HL-60 (cell line): Measurements from ENCODE around the gene NLGN1.

Experiments used
- DNase-seq, 2 experiments: peaks; one replicate each; pipeline ENCODE4 v3.0.0-alpha.2; 2010 to 2020; ENCODE audit warnings: low read depth in 1 of 2, low spot score in 1 of 2
- H3K27ac ChIP-seq: fragments of 250-450 bp; sonication (Bioruptor Pico); replicated peaks from 2 replicates; pipeline ENCODE4 v1.5.1; 2020; ENCODE audit warnings: mild to moderate bottlenecking, moderate library complexity
- H3K27me3 ChIP-seq: fragments of 250-450 bp; sonication (Bioruptor Pico); 2 replicates; pipeline ENCODE4 v1.5.1; 2021; ENCODE audit warnings: mild to moderate bottlenecking, moderate library complexity; ENCODE audit not compliant: insufficient read depth, poor library complexity, severe bottlenecking
- H3K4me3 ChIP-seq: replicated peaks from 2 replicates; pipeline ENCODE4 v1.5.1; 2011; ENCODE audit warnings: mild to moderate bottlenecking, control low read depth, low read length; ENCODE audit not compliant: insufficient read depth
- CTCF ChIP-seq: IDR thresholded peaks from one replicate; pipeline ENCODE4 v1.5.1; 2011; ENCODE audit warnings: low read length, control low read depth, inconsistent platforms; ENCODE audit not compliant: insufficient read depth
- GABPA ChIP-seq: IDR thresholded peaks from 2 replicates; pipeline ENCODE4 v1.6.1; 2012; ENCODE audit warnings: low read depth
- POLR2AphosphoS5 ChIP-seq: IDR thresholded peaks from 2 replicates; pipeline ENCODE4 v1.6.1; 2012; ENCODE audit warnings: low read depth
- REST ChIP-seq: IDR thresholded peaks from 2 replicates; pipeline ENCODE4 v1.6.1; 2012; ENCODE audit warnings: low read depth; ENCODE audit not compliant: insufficient replicate concordance
- SPI1 ChIP-seq: IDR thresholded peaks from 2 replicates; pipeline ENCODE4 v1.6.1; 2012; ENCODE audit warnings: low read depth, mild to moderate bottlenecking, borderline replicate concordance

The NLGN1 gene

GRCh38 chr3:174255454-174255853, 857.9 kb downstream of the NLGN1 start:
- H3K27ac ChIP-seq: no peak overlapping the region
- no peak for DNase-seq
- no peak overlapping the region for H3K4me3 ChIP-seq
- no peaks in the 10 kb centered on the region for H3K27me3 ChIP-seq
- TF ChIP-seq CTCF: no peak
- TF ChIP-seq SPI1: no peak
- no peak for TF ChIP-seq GABPA
- no peak for TF ChIP-seq REST
- no peak for TF ChIP-seq POLR2AphosphoS5

GRCh38 chr3:174266476-174266875, 868.9 kb downstream of the NLGN1 start:
- Histone ChIP-seq H3K27me3 (no peaks in the 10 kb centered on the region), H3K27ac (no peak overlapping the region), H3K4me3 (no peak overlapping the region)
- DNase-seq: no peak
- TF ChIP-seq GABPA: no peak
- TF ChIP-seq REST: no peak
- TF ChIP-seq CTCF: no peak
- no peak for TF ChIP-seq SPI1
- TF ChIP-seq POLR2AphosphoS5: no peak

DNA sequence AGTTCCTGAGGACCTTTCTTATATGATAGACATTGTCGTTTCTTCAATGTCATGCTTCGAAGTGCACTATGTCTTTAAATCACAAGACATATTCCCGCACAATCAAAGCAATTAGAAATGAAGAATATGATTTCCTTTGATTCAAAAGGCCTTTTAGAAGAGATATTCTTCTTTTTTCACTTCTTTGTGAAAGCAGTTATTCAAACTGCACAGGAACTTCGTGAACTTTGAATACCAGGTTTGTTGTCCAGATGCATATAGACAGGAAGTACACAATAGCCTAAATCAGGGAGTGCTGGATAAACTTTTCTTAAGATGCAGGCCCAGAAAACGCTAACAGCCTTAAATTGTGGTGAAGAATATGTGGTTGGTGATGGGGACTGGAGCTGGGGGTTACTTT, 870.5 kb downstream of the NLGN1 start:
- TF ChIP-seq GABPA (no peak), CTCF (no peak), SPI1 (no peak), POLR2AphosphoS5 (no peak), REST (no peak)
- DNase-seq: no peak
- H3K4me3 ChIP-seq: no peak overlapping the region
- no peaks in the 10 kb centered on the region for H3K27me3 ChIP-seq
- no peak overlapping the region for H3K27ac ChIP-seq
